GM19239 (cell line): ENCODE measurements around the gene JCHAIN.
"Not testable (repeated sequence)": the region's sequence is repeated elsewhere in the genome, so short reads cannot be mapped to it uniquely, and the experiment has no call there.

Experiments used
- DNase-seq: peaks from one replicate; pipeline ENCODE4 v3.0.0; 2011; ENCODE audit warnings: low spot score; ENCODE audit not compliant: insufficient read length
- FAIRE-seq: peaks from 2 replicates; lab custom pipeline; 2011; peaks lifted over from hg19 to GRCh38; lab: Jason Lieb, UNC

The JCHAIN gene

DNA sequence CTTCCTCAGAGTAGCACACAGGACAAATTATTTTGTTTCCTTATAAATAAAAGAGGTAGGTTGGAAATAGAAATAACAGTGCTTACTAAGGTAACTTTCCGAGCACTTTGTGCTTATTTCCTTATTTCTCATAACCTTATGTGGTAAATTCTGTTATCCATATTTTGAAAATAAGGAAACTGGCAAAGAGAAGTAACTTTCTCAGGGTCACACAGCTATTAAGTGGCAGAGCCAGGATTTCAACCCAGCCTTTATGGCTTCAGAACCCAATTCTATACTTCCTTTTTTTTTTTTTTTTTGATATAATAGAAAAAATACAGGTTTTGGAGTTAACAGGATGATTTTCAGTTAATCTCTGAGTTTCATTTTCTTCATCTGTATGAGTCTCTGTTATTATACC lies 25.4 kb upstream of the JCHAIN start:
- FAIRE-seq (peak; percentile 57), DNase-seq (no peak)

DNA sequence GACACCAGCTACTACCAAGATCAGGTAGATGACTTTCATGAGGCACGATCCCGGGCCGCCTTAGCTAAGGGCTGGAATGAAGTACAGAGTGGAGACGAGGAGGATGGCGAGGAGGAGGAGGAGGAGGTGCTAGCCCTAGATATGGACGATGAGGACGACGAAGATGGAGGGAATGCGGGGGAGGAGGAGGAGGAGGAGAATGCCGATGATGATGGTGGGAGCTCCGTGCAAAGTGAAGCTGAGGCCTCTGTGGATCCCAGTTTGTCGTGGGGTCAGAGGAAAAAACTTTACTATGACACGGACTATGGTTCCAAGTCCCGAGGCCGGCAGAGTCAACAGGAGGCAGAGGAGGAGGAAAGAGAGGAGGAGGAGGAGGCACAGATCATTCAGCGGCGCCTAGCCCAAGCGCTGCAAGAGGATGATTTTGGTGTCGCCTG lies 22.5 kb upstream of the JCHAIN start:
- no peak for DNase-seq
- no peak for FAIRE-seq

DNA sequence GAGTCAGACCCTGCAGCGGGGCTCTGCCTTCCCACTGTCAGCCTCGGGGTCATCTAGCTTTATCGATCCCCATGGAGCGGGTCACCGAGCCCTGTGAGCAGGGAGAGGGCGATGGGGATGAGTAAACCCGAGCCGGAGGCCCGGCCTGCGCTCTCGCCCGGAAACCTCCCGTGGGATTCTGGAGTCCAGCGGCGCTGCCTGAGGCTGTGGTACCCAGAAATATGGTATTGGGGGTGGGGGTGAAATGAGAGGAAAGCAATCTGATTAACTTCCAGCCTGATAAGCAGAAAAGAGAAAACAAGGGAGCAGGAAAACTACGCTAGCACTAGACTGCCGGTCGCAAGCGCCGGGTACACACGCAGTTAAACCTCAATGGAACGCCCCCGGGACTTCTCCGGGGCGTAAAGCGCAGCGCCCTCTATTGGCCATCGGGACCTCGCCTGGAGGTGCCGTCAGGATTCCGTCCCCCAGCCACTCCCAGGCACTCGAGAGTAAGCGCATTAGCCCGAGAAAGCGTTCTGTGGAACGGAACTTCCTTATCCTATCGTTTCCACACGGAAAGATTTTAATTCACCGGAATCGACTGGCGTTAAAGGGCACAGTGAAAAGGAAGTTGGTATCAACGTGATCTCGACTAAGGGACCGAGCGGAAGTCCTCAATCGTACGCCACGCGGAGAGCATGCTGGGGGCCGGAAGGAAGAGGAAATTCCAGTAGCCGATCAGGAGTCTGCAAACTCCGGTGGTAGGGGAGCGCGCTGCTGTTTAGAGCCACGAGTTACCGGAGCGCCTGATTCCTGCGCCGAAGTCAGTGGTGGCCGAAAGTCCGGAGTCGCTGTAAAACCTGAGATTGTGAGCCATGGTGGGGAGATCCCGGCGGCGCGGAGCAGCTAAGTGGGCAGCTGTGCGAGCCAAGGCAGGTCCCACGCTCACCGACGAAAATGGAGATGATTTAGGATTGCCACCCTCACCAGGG lies 21.8 kb upstream of the JCHAIN start, which contains the start of gene UTP3:
UTP3 (plus strand) TSS at position 712 of the 974 bp plus-strand sequence; CDS start at position 858, 146 bp downstream.
- FAIRE-seq, result peak; percentile 99
- no peak for DNase-seq

- no peak for DNase-seq
- FAIRE-seq, result no peak
These were observed 21.1 kb upstream of the JCHAIN start for GRCh38 chr4:70687392-70687791.

- DNase-seq, FAIRE-seq: not testable (repeated sequence)
These were observed 15.8 kb upstream of the JCHAIN start for GRCh38 chr4:70682142-70682541.

DNA sequence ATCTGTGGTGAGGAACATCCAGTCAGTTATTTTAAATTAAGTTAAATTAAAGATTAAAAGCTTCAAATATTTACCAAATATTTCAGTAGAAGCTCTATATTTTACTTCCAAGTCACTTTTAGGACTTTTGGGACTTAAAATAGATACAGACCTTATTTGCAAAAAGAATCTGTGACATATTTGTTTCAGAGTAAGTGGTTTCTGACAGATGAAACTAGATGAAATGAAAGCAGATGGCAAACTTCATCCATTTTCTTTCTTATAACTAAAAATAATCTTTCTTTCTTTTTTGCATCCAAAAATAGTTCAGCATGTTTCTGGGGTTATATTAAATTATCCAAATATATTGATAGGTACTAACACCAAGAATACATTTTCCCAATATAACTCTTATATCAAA lies 15.4 kb upstream of the JCHAIN start:
- FAIRE-seq (no peak), DNase-seq (no peak)

GRCh38 chr4:70680934-70681333 lies 14.6 kb upstream of the JCHAIN start:
- no peak for DNase-seq
- FAIRE-seq, result no peak

- FAIRE-seq, result peak; percentile 97
- no peak for DNase-seq
These were observed 12.2 kb upstream of the JCHAIN start for GRCh38 chr4:70678383-70678999.

- DNase-seq (no peak), FAIRE-seq (peak; percentile 61)
These were observed 10.3 kb upstream of the JCHAIN start for GRCh38 chr4:70676554-70677090.

DNA sequence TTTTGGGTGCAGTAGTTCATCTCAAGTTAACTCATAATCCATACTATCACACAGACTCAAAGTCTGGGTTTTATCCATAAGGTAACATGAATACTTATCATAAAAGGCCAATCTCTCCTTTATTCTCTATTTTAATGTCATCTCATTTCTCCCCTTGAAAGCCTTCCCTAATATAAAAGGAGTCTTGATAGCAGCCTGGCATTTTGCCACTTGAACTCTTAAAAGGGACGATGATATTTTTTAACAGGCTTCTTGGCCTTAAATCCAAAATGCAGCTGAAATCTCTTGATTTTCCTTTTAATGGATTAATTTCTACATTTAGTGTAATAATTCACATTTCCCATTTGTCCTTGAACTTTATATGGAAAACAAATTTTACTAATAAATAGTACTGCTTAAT lies 8.4 kb upstream of the JCHAIN start:
- FAIRE-seq, result peak; percentile 74

DNA sequence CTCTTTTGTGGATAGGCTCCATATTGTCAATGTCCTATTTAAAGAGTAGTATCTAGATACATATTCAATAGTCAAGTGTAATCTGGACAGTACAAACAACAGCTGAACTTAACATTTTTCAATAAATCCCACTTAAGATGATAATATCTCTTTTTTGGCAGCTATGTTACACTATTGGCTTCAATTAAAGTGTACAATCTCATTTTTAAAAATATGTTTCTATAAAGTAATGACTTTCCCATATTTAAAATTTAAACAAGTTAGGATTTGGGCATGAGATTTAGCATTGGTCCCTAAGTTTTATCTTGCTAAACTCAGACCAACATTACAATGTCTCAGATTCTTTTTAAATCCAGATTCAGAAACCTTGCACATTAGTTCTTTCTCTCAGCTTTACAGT lies 7.9 kb upstream of the JCHAIN start:
- FAIRE-seq, result no peak

More for the DNA sequence above, 8.4 kb upstream of the JCHAIN start:
- DNase-seq, result no peak

DNA sequence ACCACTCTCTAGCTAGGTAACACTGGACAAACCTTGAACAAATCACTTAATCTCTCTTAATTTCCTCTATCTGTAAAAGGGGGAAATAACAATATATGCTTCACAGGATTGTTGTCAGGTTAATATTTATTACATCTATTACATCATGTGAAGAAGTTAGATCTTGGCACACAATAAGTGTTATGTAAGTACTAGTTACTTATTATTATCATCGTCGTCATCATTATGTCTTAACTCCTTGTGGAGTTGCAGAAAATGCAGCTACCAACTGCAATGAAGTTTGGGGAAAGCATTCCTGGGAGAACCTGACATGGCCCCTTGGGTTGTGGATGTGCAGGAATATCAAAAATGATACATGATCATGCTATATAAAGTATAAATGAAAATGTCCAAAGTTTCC lies 4.8 kb upstream of the JCHAIN start:
- no peak for DNase-seq
- FAIRE-seq, result peak; percentile 80

More for the DNA sequence above, 7.9 kb upstream of the JCHAIN start:
- no peak for DNase-seq

GRCh38 chr4:70670332-70671014 lies 4.2 kb upstream of the JCHAIN start:
- peak; percentile 37 for FAIRE-seq
- no peak for DNase-seq

DNA sequence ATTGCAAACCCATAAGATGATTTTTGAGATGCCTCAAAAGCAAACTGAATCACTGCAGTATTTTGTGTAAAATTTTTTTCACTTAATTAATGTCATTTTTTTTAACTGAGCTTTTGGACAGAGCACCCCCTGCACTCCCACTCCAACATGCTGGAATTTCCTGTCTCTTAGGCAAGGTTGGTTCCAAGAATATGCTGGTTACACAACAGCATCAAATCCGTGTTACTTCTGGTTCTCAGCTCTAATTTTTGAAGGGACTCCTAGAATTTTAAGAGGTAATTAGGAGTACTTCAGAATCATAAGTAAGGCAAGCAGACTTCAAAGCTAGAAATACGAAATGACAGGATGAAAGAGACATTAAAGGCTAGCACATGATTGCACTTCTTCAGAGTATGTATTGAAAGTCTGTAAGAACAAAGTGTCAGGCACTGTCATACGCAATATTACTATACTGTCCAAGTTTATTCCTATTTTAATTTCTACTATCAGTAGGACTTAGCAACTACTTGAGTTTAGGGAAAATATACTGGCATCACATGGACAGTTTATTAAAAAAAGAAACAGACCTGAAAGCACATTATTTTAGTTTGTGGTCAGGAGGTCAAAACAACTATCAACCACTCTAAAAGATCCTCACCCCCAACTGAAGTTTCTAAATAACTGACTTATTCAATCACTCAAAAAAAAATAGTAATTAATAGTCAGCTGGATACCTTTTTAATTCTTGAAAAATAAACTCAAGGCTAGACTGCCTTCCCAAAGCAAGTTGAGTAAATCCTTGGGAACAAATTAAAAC lies 1.6 kb upstream of the JCHAIN start:
- peak; percentile 90 for FAIRE-seq
- DNase-seq, result no peak

DNA sequence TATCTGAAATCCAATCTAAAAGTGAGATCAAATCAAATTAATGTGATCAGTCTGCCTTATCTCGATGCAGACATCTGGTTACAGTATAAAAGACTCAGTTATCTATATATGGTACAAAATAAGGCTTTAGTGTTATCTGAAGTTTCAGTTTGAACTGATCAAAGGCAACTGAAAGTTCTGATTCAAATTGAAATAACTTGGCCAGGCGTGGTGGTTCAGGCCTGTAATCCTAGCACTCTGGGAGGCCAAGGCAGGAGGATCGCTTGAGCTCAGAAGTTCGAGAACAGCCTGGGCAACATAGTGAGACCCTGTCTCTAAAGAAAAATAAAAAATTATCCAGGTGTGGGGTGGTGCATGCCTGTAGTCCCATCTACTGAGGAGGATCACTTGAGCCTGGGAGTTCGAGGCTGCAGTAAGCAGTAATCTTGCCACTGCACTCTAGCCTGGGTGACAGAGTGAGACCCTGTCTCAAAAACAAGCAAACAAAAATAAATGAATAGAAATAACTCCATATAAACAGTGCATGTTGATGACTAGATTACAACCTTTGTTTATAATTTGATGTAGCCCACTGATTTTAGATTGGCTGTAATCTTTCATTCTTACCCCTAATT lies 4.9 kb downstream of the JCHAIN start:
- DNase-seq, result not testable (repeated sequence)
- peak; percentile 95 for FAIRE-seq

DNA sequence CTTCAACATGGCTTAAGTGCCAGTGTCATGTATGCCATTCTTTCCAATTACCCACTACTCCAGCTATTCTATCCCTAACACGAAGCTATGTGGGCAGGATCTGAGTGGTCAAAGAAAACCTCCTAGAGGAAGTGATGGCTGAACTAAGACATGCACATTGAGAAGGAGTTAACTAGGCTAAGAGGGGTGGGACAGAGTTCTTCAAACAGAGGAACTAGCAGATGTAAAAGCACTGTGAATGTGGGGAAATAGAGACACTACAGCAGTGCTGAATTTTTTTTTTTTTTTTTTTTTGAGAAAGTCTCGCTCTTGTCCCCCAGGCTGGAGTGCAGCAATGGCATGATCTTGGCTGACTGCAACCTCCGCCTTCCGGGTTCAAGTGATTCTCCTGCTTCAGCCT lies 6.2 kb downstream of the JCHAIN start:
- DNase-seq (no peak), FAIRE-seq (no peak)

- DNase-seq, result no peak
- no peak for FAIRE-seq
These were observed 7.9 kb downstream of the JCHAIN start for GRCh38 chr4:70658418-70658817.

DNA sequence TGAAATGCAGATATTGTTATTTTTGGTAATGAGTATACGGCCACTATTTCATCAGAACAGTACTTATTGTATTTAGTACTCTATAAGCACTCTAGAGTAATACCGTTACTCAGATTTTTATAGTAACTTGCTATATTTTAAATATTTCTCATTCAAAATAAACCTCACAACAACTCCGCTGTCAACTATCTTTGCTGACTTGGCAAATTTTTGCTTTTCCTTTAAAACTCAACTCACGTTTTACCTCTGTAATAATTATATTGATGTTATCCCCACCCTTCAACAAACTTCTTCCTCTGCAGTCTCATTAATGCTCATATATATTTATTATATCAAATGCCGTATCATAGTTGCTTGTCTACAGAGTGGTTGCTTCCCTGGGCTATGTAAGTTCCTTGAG lies 9.0 kb downstream of the JCHAIN start:
- no peak for FAIRE-seq
- DNase-seq, result no peak

- FAIRE-seq, result peak; percentile 45
- no peak for DNase-seq
These were observed 11.7 kb downstream of the JCHAIN start for GRCh38 chr4:70654605-70655011.
